A549 (cell line): ENCODE measurements around the gene NDUFC1. TPM values are rescaled to one million over a fixed set of nuclear protein-coding genes. Genes with fewer than 3 reads are reported as not detected.
"Not testable (repeated sequence)": the region's sequence is repeated elsewhere in the genome, so short reads cannot be mapped to it uniquely, and the experiment has no call there.

Source experiments
- ATAC-seq, 2 experiments: fragments of 200-7000 bp in 1 of 2; fragments of >200 bp in 1 of 2; cut with Nextera tagmentation in 1 of 2; cut with Tn5 transposase in 1 of 2; 3 replicates each; pipeline versions ENCODE4 v1.8.0 to v1.9.1; 2018 to 2020; ENCODE audit warnings: mild to moderate bottlenecking in 1 of 2, moderate library complexity in 1 of 2
- CTCF ChIA-PET: fragments of 300-600 bp; sonication (Branson Sonifier 250); formaldehyde crosslinking; extraction: SDS; loops from one replicate; lab custom pipeline; 2021; ENCODE audit warnings: antibody characterized with exemption, inconsistent platforms; lab: Yijun Ruan, JAX
- POLR2A ChIA-PET: fragments of 350-600 bp; formaldehyde crosslinking; extraction: SDS; loops from one replicate; lab custom pipeline; 2021; ENCODE audit warnings: antibody characterized with exemption, inconsistent platforms; lab: Yijun Ruan, JAX
- DNase-seq, 2 experiments: peaks; one replicate each; pipeline versions ENCODE4 v3.0.0 to v3.0.0-alpha.2; 2011 to 2016; ENCODE audit warnings: low read depth in 1 of 2, low spot score in 1 of 2
- FAIRE-seq: peaks from 2 replicates; lab custom pipeline; 2011; peaks lifted over from hg19 to GRCh38; lab: Jason Lieb, UNC
- H3K27ac ChIP-seq, 2 experiments: fragments of >200 bp; sonication (Bioruptor Twin); formaldehyde crosslinking; 3 replicates each; pipeline ENCODE4 v1.5.1; 2016 to 2017
- H3K4me1 ChIP-seq: fragments of >200 bp; sonication (Bioruptor Twin); formaldehyde crosslinking; 3 replicates; pipeline ENCODE4 v1.6.1; 2016
- H3K4me2 ChIP-seq: fragments of >200 bp; sonication (Bioruptor Twin); formaldehyde crosslinking; 3 replicates; pipeline ENCODE4 v1.6.1; 2016
- H3K4me3 ChIP-seq: fragments of >200 bp; sonication (Bioruptor Twin); formaldehyde crosslinking; 3 replicates; pipeline ENCODE4 v1.5.1; 2016
- H3K9me3 ChIP-seq: fragments of >200 bp; sonication (Bioruptor Twin); formaldehyde crosslinking; 3 replicates; pipeline ENCODE4 v1.6.1; 2016
- BCL3 ChIP-seq: fragments of >200 bp; sonication (Bioruptor Twin); formaldehyde crosslinking; IDR thresholded peaks from 3 replicates; pipeline ENCODE4 v1.6.1; 2016
- CBX2 ChIP-seq: fragments of 200-600 bp; sonication (generic); IDR thresholded peaks from 2 replicates; pipeline ENCODE4 v1.6.1; 2016; ENCODE audit warnings: low read depth, mild to moderate bottlenecking, borderline replicate concordance
- CBX8 ChIP-seq: fragments of 200-600 bp; sonication (generic); IDR thresholded peaks from 2 replicates; pipeline ENCODE4 v1.6.1; 2016
- CHD4 ChIP-seq: fragments of 200-600 bp; sonication (generic); IDR thresholded peaks from 2 replicates; pipeline ENCODE4 v1.6.1; 2016; ENCODE audit warnings: antibody characterized with exemption, mild to moderate bottlenecking, borderline replicate concordance
- CTCF ChIP-seq: fragments of >200 bp; sonication (Bioruptor Twin); formaldehyde crosslinking; IDR thresholded peaks from 3 replicates; pipeline ENCODE4 v1.5.1; 2016
- EHF ChIP-seq: fragments of 250-450 bp; sonication (Bioruptor Pico); IDR thresholded peaks from 2 replicates; pipeline ENCODE4 v1.5.0; 2020; ENCODE audit warnings: mild to moderate bottlenecking
- EHMT2 ChIP-seq: fragments of 200-600 bp; sonication (generic); IDR thresholded peaks from 2 replicates; pipeline ENCODE4 v1.6.1; 2016; ENCODE audit warnings: antibody characterized with exemption, low read depth, mild to moderate bottlenecking, moderate library complexity
- EP300 ChIP-seq, 2 experiments: fragments of >200 bp; sonication (Bioruptor Twin); formaldehyde crosslinking; IDR thresholded peaks; 2 replicates in 1 of 2; 3 replicates in 1 of 2; pipeline ENCODE4 v1.6.1; 2016 to 2017
- FOSB ChIP-seq: fragments of 250-450 bp; sonication (Bioruptor Pico); IDR thresholded peaks from 2 replicates; pipeline ENCODE4 v1.5.0; 2020; ENCODE audit warnings: mild to moderate bottlenecking, moderate library complexity
- FOSL2 ChIP-seq, 2 experiments: fragments of 450-650 bp in 1 of 2; fragments of >200 bp in 1 of 2; sonication (Bioruptor Twin) in 1 of 2; formaldehyde crosslinking; IDR thresholded peaks; 2 replicates each; pipeline versions ENCODE4 v1.5.0 to v1.6.1; 2016 to 2020; ENCODE audit warnings: mild to moderate bottlenecking in 1 of 2, moderate library complexity in 1 of 2
- GATA3 ChIP-seq: IDR thresholded peaks from 2 replicates; pipeline ENCODE4 v1.6.1; 2012; ENCODE audit warnings: borderline replicate concordance
- HDAC2 ChIP-seq: fragments of 200-600 bp; sonication (generic); IDR thresholded peaks from 2 replicates; pipeline ENCODE4 v1.6.1; 2016
- HEYL ChIP-seq: fragments of 250-450 bp; sonication (Bioruptor Pico); IDR thresholded peaks from 2 replicates; pipeline ENCODE4 v1.8.0; 2021; ENCODE audit warnings: mild to moderate bottlenecking, moderate library complexity
- JUNB ChIP-seq: fragments of >200 bp; sonication (Bioruptor Twin); formaldehyde crosslinking; IDR thresholded peaks from 2 replicates; pipeline ENCODE4 v1.6.1; 2016
- NR3C1 ChIP-seq: fragments of >200 bp; sonication (Bioruptor Twin); formaldehyde crosslinking; IDR thresholded peaks from 3 replicates; pipeline ENCODE4 v1.6.1; 2017
- PBX3 ChIP-seq: IDR thresholded peaks from 2 replicates; pipeline ENCODE4 v1.6.1; 2012
- PHF8 ChIP-seq: fragments of 200-600 bp; sonication (generic); IDR thresholded peaks from 2 replicates; pipeline ENCODE4 v1.6.1; 2016; ENCODE audit warnings: low read depth, mild to moderate bottlenecking, antibody characterized with exemption, moderate library complexity, borderline replicate concordance
- POLR2A ChIP-seq: IDR thresholded peaks from 2 replicates; pipeline ENCODE4 v1.6.1; 2012; ENCODE audit warnings: mild to moderate bottlenecking, low read length
- RAD21 ChIP-seq, 2 experiments: fragments of >200 bp in 1 of 2; sonication (Bioruptor Twin) in 1 of 2; formaldehyde crosslinking in 1 of 2; IDR thresholded peaks in 1 of 2; conservative IDR thresholded peaks in 1 of 2; 2 replicates in 1 of 2; 3 replicates in 1 of 2; pipeline ENCODE4 v1.6.1; 2012 to 2018; ENCODE audit warnings: inconsistent platforms in 1 of 2
- SREBF2 ChIP-seq: fragments of 450-650 bp; IDR thresholded peaks from 2 replicates; pipeline ENCODE4 v1.6.1; 2014; ENCODE audit warnings: mild to moderate bottlenecking, moderate library complexity
- WGBS: methylation state at CpG from one replicate; pipeline ENCODE4 v1.1.6; 2017; ENCODE audit errors: missing lambda C conversion rate; 5-methylcytosine and 5-hydroxymethylcytosine counted together
- polyA plus RNA-seq, 4 experiments: library from polyadenylated mRNA; depleted of rRNA in 3 of 4; stranded (reverse); fragments of >200 nt; fragmentation: RNase III in 1 of 4; extraction: RNeasy Plus Mini Kit Qiagen cat#74134 plus additional on column Dnase treatment in 1 of 4; gene quantifications; 2 replicates in 3 of 4; 3 replicates in 1 of 4; pipeline ENCODE4 v1.2.3, GENCODE V29; 2011 to 2017
- TF ChIP-seq, protein P1 (sequence below): IDR thresholded peaks from 2 replicates; pipeline ENCODE4 v1.6.1; 2012

NDUFC1 gene
- polyA plus RNA-seq, 2 of the 4 experiments (the other 2 are of a cell fraction) = 63.3 to 111 TPM

DNA sequence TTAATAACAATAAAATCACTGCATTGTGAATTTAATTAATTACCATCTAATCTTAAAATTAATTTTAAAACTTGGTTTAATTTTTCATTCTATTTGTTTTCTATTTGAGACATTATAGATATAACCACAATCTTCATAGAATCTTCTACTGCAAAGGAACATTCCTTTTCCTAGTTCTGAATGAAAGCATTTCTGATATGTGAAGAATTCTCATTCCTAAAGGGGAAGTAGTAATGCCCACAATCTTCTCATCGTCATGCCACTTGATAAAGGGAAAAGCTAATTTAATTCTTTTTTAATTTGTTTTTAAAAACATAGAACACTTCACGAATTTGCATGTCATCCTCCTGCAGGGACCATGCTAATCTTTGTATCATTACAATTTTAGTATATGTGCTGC lies 45.9 kb downstream of the NDUFC1 start:
- no peak for TF ChIP-seq HEYL (CRISPR knock-in tag)
- ChIA-PET CTCF (no interaction called here), POLR2A (no interaction called here)
- DNase-seq = no peak
- no peak for FAIRE-seq
- no peak overlapping the region for H3K4me2 ChIP-seq
- H3K9me3 ChIP-seq = no peaks in the 10 kb centered on the region
- H3K27ac ChIP-seq = no peak overlapping the region
- H3K4me3 ChIP-seq = no peak overlapping the region
- no peaks in the 10 kb centered on the region for H3K4me1 ChIP-seq
- WGBS = 37% methylated on average over 2 of the region's 2 CpGs
- no peak for ATAC-seq

GRCh38 chr4:139255581-139255980 lies 46.7 kb downstream of the NDUFC1 start:
- POLR2A ChIA-PET, H3K4me1 ChIP-seq, ATAC-seq, H3K9me3 ChIP-seq, H3K4me2 ChIP-seq, DNase-seq, H3K4me3 ChIP-seq, FAIRE-seq, H3K27ac ChIP-seq: not testable (repeated sequence)
- 86% methylated on average over 6 of the region's 6 CpGs for WGBS
- CTCF ChIA-PET = interaction anchor here (1.1 kb wide), 1 partner anchor 31 kb away, joined by 3 read pairs; no protein-coding TSS in a partner anchor

DNA sequence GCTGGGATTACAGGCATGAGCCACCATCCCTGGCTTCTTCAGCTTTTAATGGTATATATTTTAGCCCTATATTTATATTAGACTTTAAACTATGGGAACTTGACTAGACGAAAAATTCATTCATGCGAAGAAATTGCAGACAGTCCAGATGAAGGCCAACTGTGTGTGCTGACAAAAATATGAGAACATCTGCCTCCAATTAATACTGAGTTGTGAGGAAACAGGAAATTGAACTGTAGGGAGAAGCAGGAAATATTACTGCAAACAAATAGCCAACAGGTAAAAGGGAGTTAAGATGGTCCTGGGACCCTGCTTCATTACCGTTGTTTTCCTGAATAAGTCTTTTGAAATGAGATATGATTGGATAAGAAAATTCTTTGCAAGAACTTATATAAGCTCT lies 48.6 kb downstream of the NDUFC1 start:
- Histone ChIP-seq H3K9me3 (no peaks in the 10 kb centered on the region), H3K27ac (no peak overlapping the region), H3K4me2 (no peak overlapping the region), H3K4me1 (no peaks in the 10 kb centered on the region), H3K4me3 (no peak overlapping the region)
- FAIRE-seq = no peak
- ChIA-PET CTCF (no interaction called here), POLR2A (no interaction called here)
- ATAC-seq = no peak
- TF ChIP-seq FOSL2 (IDR thresholded peaks at IDR 0.05) = no peak
- TF ChIP-seq FOSL2 (CRISPR knock-in tag; IDR thresholded peaks at IDR 0.05) = no peak
- no peak for TF ChIP-seq POLR2A
- TF ChIP-seq EHF (CRISPR knock-in tag) = no peak
- no peak for TF ChIP-seq GATA3
- TF ChIP-seq SREBF2 = no peak
- TF ChIP-seq CBX8 = no peak
- no peak for TF ChIP-seq HDAC2
- TF ChIP-seq FOSB (CRISPR knock-in tag) = no peak
- TF ChIP-seq CHD4 = no peak
- TF ChIP-seq PBX3 = no peak
- TF ChIP-seq EHMT2 = no peak
- TF ChIP-seq JUNB = no peak
- no peak for TF ChIP-seq CBX2
- no peak for TF ChIP-seq CTCF
- no peak for TF ChIP-seq HEYL (CRISPR knock-in tag)
- no peak for TF ChIP-seq RAD21 (conservative IDR thresholded peaks at IDR 0.05 in 1 of 2, IDR thresholded peaks at IDR 0.05 in 1 of 2)
- 91% methylated on average over 3 of the region's 3 CpGs for WGBS
- no peak for DNase-seq

GRCh38 chr4:139253046-139253445 lies 49.2 kb downstream of the NDUFC1 start:
- Histone ChIP-seq H3K4me3 (no peak overlapping the region), H3K27ac (no peak overlapping the region), H3K4me1 (no peaks in the 10 kb centered on the region), H3K9me3 (no peaks in the 10 kb centered on the region), H3K4me2 (no peak overlapping the region)
- FAIRE-seq (no peak), DNase-seq (no peak), ATAC-seq (no peak)
- ChIA-PET CTCF (no interaction called here), POLR2A (no interaction called here)
- TF ChIP-seq NR3C1 (no peak), EP300 (IDR thresholded peaks at IDR 0.05) (no peak), BCL3 (no peak), CHD4 (no peak), PHF8 (no peak)
- TF ChIP-seq, protein P1, sequence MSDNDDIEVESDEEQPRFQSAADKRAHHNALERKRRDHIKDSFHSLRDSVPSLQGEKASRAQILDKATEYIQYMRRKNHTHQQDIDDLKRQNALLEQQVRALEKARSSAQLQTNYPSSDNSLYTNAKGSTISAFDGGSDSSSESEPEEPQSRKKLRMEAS = no peak
